HL-60 (cell line): ENCODE measurements around the gene PAPPA.

ENCODE experiments used
- DNase-seq, 2 experiments: peaks; one replicate each; pipeline ENCODE4 v3.0.0-alpha.2; 2010 to 2020; ENCODE audit warnings: low read depth in 1 of 2, low spot score in 1 of 2
- H3K27ac ChIP-seq: fragments of 250-450 bp; sonication (Bioruptor Pico); replicated peaks from 2 replicates; pipeline ENCODE4 v1.5.1; 2020; ENCODE audit warnings: mild to moderate bottlenecking, moderate library complexity
- H3K27me3 ChIP-seq: fragments of 250-450 bp; sonication (Bioruptor Pico); 2 replicates; pipeline ENCODE4 v1.5.1; 2021; ENCODE audit warnings: mild to moderate bottlenecking, moderate library complexity; ENCODE audit not compliant: insufficient read depth, poor library complexity, severe bottlenecking
- H3K4me3 ChIP-seq: replicated peaks from 2 replicates; pipeline ENCODE4 v1.5.1; 2011; ENCODE audit warnings: mild to moderate bottlenecking, control low read depth, low read length; ENCODE audit not compliant: insufficient read depth
- CTCF ChIP-seq: IDR thresholded peaks from one replicate; pipeline ENCODE4 v1.5.1; 2011; ENCODE audit warnings: low read length, control low read depth, inconsistent platforms; ENCODE audit not compliant: insufficient read depth
- GABPA ChIP-seq: IDR thresholded peaks from 2 replicates; pipeline ENCODE4 v1.6.1; 2012; ENCODE audit warnings: low read depth
- POLR2AphosphoS5 ChIP-seq: IDR thresholded peaks from 2 replicates; pipeline ENCODE4 v1.6.1; 2012; ENCODE audit warnings: low read depth
- REST ChIP-seq: IDR thresholded peaks from 2 replicates; pipeline ENCODE4 v1.6.1; 2012; ENCODE audit warnings: low read depth; ENCODE audit not compliant: insufficient replicate concordance
- SPI1 ChIP-seq: IDR thresholded peaks from 2 replicates; pipeline ENCODE4 v1.6.1; 2012; ENCODE audit warnings: low read depth, mild to moderate bottlenecking, borderline replicate concordance

PAPPA gene

GRCh38 chr9:116360016-116360415 lies 206.4 kb downstream of the PAPPA start:
- no peaks in the 10 kb centered on the region for H3K27me3 ChIP-seq
- H3K4me3 ChIP-seq: no peak overlapping the region
- TF ChIP-seq CTCF (no peak), SPI1 (no peak), REST (no peak), POLR2AphosphoS5 (no peak), GABPA (no peak)
- no peak for DNase-seq
- H3K27ac ChIP-seq: no peak overlapping the region

GRCh38 chr9:116360989-116361388 lies 207.4 kb downstream of the PAPPA start:
- no peak for DNase-seq
- no peaks in the 10 kb centered on the region for H3K27me3 ChIP-seq
- no peak overlapping the region for H3K27ac ChIP-seq
- no peak overlapping the region for H3K4me3 ChIP-seq
- TF ChIP-seq REST: no peak

GRCh38 chr9:116361547-116361946 lies 208.0 kb downstream of the PAPPA start:
- no peak for DNase-seq

More at GRCh38 chr9:116361547-116361946, 208.0 kb downstream of the PAPPA start:
- no peaks in the 10 kb centered on the region for H3K27me3 ChIP-seq
- TF ChIP-seq GABPA (no peak), POLR2AphosphoS5 (no peak), REST (no peak), SPI1 (no peak), CTCF (no peak)
- no peak overlapping the region for H3K4me3 ChIP-seq
- no peak overlapping the region for H3K27ac ChIP-seq
